NCI-H2029 treated with DMSO at 0.1 percent for 48 hours (cell line): Measurements from ENCODE around the gene HDLBP.

Experiments used
- DNase-seq: peaks from one replicate; lab custom pipeline; 2025; lab: John Stamatoyannopoulos, UW

Gene HDLBP

GRCh38 chr2:241315093-241315878 lies at the start of gene HDLBP:
Gene HDLBP (minus strand): TSS chr2:241315672. CDS start chr2:241266869, 48,803 bp downstream.
- peak; percentile 94 for DNase-seq

- DNase-seq = no peak
These were observed 49.3 kb upstream of the HDLBP start for GRCh38 chr2:241364781-241365180.

GRCh38 chr2:241363426-241363825 lies 48.0 kb upstream of the HDLBP start:
- DNase-seq = no peak

- DNase-seq = no peak
These were observed 44.1 kb upstream of the HDLBP start for GRCh38 chr2:241359481-241360045.

GRCh38 chr2:241358470-241358869 lies 43.0 kb upstream of the HDLBP start:
- no peak for DNase-seq

GRCh38 chr2:241357531-241357930 lies 42.1 kb upstream of the HDLBP start:
- DNase-seq = no peak

GRCh38 chr2:241356871-241357260 lies 41.4 kb upstream of the HDLBP start:
- no peak for DNase-seq

- DNase-seq = peak; percentile 92
These were observed 40.8 kb upstream of the HDLBP start, which contains the start of gene FARP2 for GRCh38 chr2:241355983-241356870. Gene FARP2 (plus strand): TSS chr2:241356285. CDS start chr2:241373108, 16,823 bp downstream.

- DNase-seq = peak; percentile 42
These were observed 39.5 kb upstream of the HDLBP start for GRCh38 chr2:241354668-241355658.

- DNase-seq = no peak
These were observed 36.8 kb upstream of the HDLBP start for GRCh38 chr2:241352227-241352626.

GRCh38 chr2:241351640-241352031 lies 36.2 kb upstream of the HDLBP start:
- DNase-seq = no peak

GRCh38 chr2:241350878-241351639 lies 35.6 kb upstream of the HDLBP start:
- no peak for DNase-seq

- DNase-seq = no peak
These were observed 35.0 kb upstream of the HDLBP start for GRCh38 chr2:241350530-241350877.

- no peak for DNase-seq
These were observed 34.5 kb upstream of the HDLBP start for GRCh38 chr2:241349941-241350340.

GRCh38 chr2:241344925-241345651 lies 29.6 kb upstream of the HDLBP start:
- no peak for DNase-seq

GRCh38 chr2:241340631-241341163 lies 25.2 kb upstream of the HDLBP start:
- DNase-seq = no peak

- peak; percentile 15 for DNase-seq
These were observed 24.6 kb upstream of the HDLBP start for GRCh38 chr2:241339839-241340630.

GRCh38 chr2:241334813-241335212 lies 19.3 kb upstream of the HDLBP start:
- DNase-seq = peak; percentile 91

- DNase-seq = no peak
These were observed 15.1 kb upstream of the HDLBP start for GRCh38 chr2:241330616-241330981.
